Keratinocyte (primary cell): ENCODE data around the gene HDAC9. TPM values are rescaled to one million over a fixed set of nuclear protein-coding genes. Genes with fewer than 3 reads are reported as not detected.

Experiments used
- DNase-seq: peaks from one replicate; pipeline ENCODE4 v3.0.0-alpha.2; 2011; ENCODE audit warnings: low read depth, missing footprints, low spot score
- FAIRE-seq: peaks from 2 replicates; lab custom pipeline; 2011; peaks lifted over from hg19 to GRCh38; lab: Jason Lieb, UNC
- H2AFZ ChIP-seq: 2 replicates; pipeline ENCODE4 v1.6.0; 2012; ENCODE audit warnings: low read length, control low read depth, inconsistent platforms; ENCODE audit not compliant: control insufficient read depth
- H3K27ac ChIP-seq: 2 replicates; pipeline ENCODE4 v1.5.1; 2011; ENCODE audit warnings: low read length; ENCODE audit not compliant: control insufficient read depth, insufficient read depth
- H3K27me3 ChIP-seq: 3 replicates; pipeline ENCODE4 v1.6.0; 2011; ENCODE audit warnings: low read length; ENCODE audit not compliant: control insufficient read depth, insufficient read depth; ENCODE audit errors: extremely low read depth
- H3K36me3 ChIP-seq, 2 experiments: 2 replicates in 1 of 2; 3 replicates in 1 of 2; pipeline ENCODE4 v1.5.1; 2011; ENCODE audit warnings: low read length in 2 of 2, mild to moderate bottlenecking in 1 of 2; ENCODE audit not compliant: control insufficient read depth in 2 of 2, insufficient read depth in 2 of 2; ENCODE audit errors: extremely low read depth in 1 of 2
- H3K4me1 ChIP-seq: 3 replicates; pipeline ENCODE4 v1.5.1; 2011; ENCODE audit warnings: low read length; ENCODE audit not compliant: control insufficient read depth, insufficient read depth; ENCODE audit errors: extremely low read depth
- H3K4me2 ChIP-seq: 3 replicates; pipeline ENCODE4 v1.6.0; 2011; ENCODE audit warnings: low read depth, low read length; ENCODE audit not compliant: control insufficient read depth, insufficient read depth; ENCODE audit errors: extremely low read depth
- H3K4me3 ChIP-seq, 3 experiments: fragments of 200-600 bp in 1 of 3; sonication (generic) in 1 of 3; 2 replicates in 2 of 3; 3 replicates in 1 of 3; pipeline ENCODE4 v1.5.1; 2011 to 2016; ENCODE audit warnings: low read length in 3 of 3, mild to moderate bottlenecking in 3 of 3, control low read depth in 2 of 3, inconsistent platforms in 1 of 3, low read depth in 1 of 3, mixed read lengths in 1 of 3, mixed run types in 1 of 3, moderate library complexity in 1 of 3; ENCODE audit not compliant: control insufficient read depth in 2 of 3, insufficient read depth in 2 of 3; ENCODE audit errors: extremely low read depth in 1 of 3
- H3K79me2 ChIP-seq: 2 replicates; pipeline ENCODE4 v1.6.0; 2012; ENCODE audit warnings: low read length; ENCODE audit not compliant: control insufficient read depth, insufficient read depth
- H3K9ac ChIP-seq: 3 replicates; pipeline ENCODE4 v1.6.0; 2011; ENCODE audit warnings: low read length; ENCODE audit not compliant: control insufficient read depth, insufficient read depth; ENCODE audit errors: extremely low read depth
- H3K9me1 ChIP-seq: 3 replicates; pipeline ENCODE4 v1.6.0; 2011; ENCODE audit warnings: low read length; ENCODE audit not compliant: control insufficient read depth, insufficient read depth; ENCODE audit errors: extremely low read depth
- H3K9me3 ChIP-seq: 2 replicates; pipeline ENCODE4 v1.5.1; 2012; ENCODE audit warnings: low read depth, low read length; ENCODE audit not compliant: control insufficient read depth
- H4K20me1 ChIP-seq: 3 replicates; pipeline ENCODE4 v1.6.0; 2011; ENCODE audit warnings: low read length; ENCODE audit not compliant: control insufficient read depth, insufficient read depth; ENCODE audit errors: extremely low read depth
- EZH2 ChIP-seq: IDR thresholded peaks from one replicate; pipeline ENCODE4 v1.6.1; 2012; ENCODE audit warnings: inconsistent platforms, mild to moderate bottlenecking, low read length, moderate library complexity
- dilution Hi-C: fragments of 300-500 bp; cut with MboI; formaldehyde crosslinking; loops from one replicate; pipeline ENCODE4 v1.7.0; 2020; ENCODE audit warnings: low sequenced_read_pairs; ENCODE audit not compliant: extremely low pct_ligation_motif_present
- polyA plus RNA-seq, 5 experiments: library from polyadenylated mRNA; depleted of rRNA in 3 of 5; stranded (reverse) in 3 of 5; stranded (forward) in 1 of 5; unstranded in 1 of 5; fragments of >200 nt; gene quantifications; 1 replicate in 1 of 5; 2 replicates in 3 of 5; 3 replicates in 1 of 5; pipeline versions ENCODE4 v1.2.1 to v1.2.3, GENCODE V29; 2011 to 2012; ENCODE audit warnings: missing spikeins in 2 of 5, low read depth in 1 of 5, low replicate concordance in 1 of 5
- TF ChIP-seq, protein P1 (sequence below), 3 experiments: IDR thresholded peaks in 1 of 3; conservative IDR thresholded peaks in 1 of 3; optimal IDR thresholded peaks in 1 of 3; 2 replicates in 2 of 3; 3 replicates in 1 of 3; pipeline versions ENCODE3 to v1.5.1; 2011; ENCODE audit warnings: low read length in 3 of 3, mild to moderate bottlenecking in 3 of 3, moderate library complexity in 2 of 3, control low read depth in 1 of 3, inconsistent platforms in 1 of 3; ENCODE audit not compliant: insufficient read depth in 2 of 3; ENCODE audit errors: extremely low read depth in 1 of 3

Gene HDAC9
- polyA plus RNA-seq, 1 donor (not counting 4 experiments of a cell fraction or from before 2014, with no cell fraction given) = 24.6 TPM

DNA sequence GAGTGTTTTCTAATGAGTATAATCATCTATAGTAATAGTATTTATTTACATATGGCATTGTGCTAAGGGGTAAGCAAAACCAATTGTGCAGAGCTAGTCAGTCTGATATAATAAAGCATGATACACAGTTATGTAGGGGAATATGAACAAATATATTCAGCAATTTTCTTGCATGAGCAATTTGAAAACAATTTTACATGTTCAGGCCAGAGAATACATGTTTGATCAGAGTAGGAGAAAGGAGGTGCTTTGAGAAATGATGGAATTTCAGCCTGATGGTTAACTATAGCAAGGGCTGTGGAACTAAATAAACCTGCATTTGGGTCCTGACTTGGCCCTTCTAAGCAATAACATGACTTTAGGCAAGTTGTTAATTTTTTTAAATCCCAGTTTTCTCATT, 407.3 kb downstream of the HDAC9 start:
- Histone ChIP-seq H3K27ac (no peak overlapping the region), H3K4me3 (no peak overlapping the region), H3K9me3 (no peaks in the 10 kb centered on the region), H3K4me1 (peaks cover 9% of the 10 kb centered on the region), H3K9ac (no peak overlapping the region), H2AFZ (no peak overlapping the region), H3K27me3 (no peaks in the 10 kb centered on the region), H3K36me3 (no peaks in the 10 kb centered on the region), H3K79me2 (no peaks in the 10 kb centered on the region), H3K4me2 (no peak overlapping the region), H3K9me1 (no peaks in the 10 kb centered on the region), H4K20me1 (no peaks in the 10 kb centered on the region)
- dilution Hi-C loops = no loop called here
- TF ChIP-seq EZH2 = no peak
- TF ChIP-seq, protein P1, sequence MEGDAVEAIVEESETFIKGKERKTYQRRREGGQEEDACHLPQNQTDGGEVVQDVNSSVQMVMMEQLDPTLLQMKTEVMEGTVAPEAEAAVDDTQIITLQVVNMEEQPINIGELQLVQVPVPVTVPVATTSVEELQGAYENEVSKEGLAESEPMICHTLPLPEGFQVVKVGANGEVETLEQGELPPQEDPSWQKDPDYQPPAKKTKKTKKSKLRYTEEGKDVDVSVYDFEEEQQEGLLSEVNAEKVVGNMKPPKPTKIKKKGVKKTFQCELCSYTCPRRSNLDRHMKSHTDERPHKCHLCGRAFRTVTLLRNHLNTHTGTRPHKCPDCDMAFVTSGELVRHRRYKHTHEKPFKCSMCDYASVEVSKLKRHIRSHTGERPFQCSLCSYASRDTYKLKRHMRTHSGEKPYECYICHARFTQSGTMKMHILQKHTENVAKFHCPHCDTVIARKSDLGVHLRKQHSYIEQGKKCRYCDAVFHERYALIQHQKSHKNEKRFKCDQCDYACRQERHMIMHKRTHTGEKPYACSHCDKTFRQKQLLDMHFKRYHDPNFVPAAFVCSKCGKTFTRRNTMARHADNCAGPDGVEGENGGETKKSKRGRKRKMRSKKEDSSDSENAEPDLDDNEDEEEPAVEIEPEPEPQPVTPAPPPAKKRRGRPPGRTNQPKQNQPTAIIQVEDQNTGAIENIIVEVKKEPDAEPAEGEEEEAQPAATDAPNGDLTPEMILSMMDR (optimal IDR thresholded peaks at IDR 0.05 in 1 of 3, IDR thresholded peaks at IDR 0.05 in 1 of 3, conservative IDR thresholded peaks at IDR 0.05 in 1 of 3; ENCODE audit: extremely low read depth in 1 of 3, insufficient read depth in 2 of 3, low read length in 3 of 3) = no peak
- FAIRE-seq = peak; percentile 29
- DNase-seq = no peak

GRCh38 chr7:18903695-18904094, 408.1 kb downstream of the HDAC9 start:
- FAIRE-seq = no peak
- no peak overlapping the region for H3K27ac ChIP-seq
- H3K4me1 ChIP-seq = peaks cover 9% of the 10 kb centered on the region
- DNase-seq = no peak
- no peaks in the 10 kb centered on the region for H3K36me3 ChIP-seq
- H3K4me2 ChIP-seq = no peak overlapping the region
- H3K9me1 ChIP-seq = no peaks in the 10 kb centered on the region
- no peaks in the 10 kb centered on the region for H3K27me3 ChIP-seq
- H2AFZ ChIP-seq = no peak overlapping the region
- no peak overlapping the region for H3K9ac ChIP-seq
- H4K20me1 ChIP-seq = no peaks in the 10 kb centered on the region
- TF ChIP-seq, protein P1 (optimal IDR thresholded peaks at IDR 0.05 in 1 of 3, IDR thresholded peaks at IDR 0.05 in 1 of 3, conservative IDR thresholded peaks at IDR 0.05 in 1 of 3; ENCODE audit: extremely low read depth in 1 of 3, insufficient read depth in 2 of 3, low read length in 3 of 3) = no peak
- no peak for TF ChIP-seq EZH2
- dilution Hi-C loops = no loop called here
- H3K79me2 ChIP-seq = no peaks in the 10 kb centered on the region
- H3K9me3 ChIP-seq = no peaks in the 10 kb centered on the region
- no peak overlapping the region for H3K4me3 ChIP-seq
